NCI-H774 (cell line): ENCODE data around the gene POC1A.

Experiments used
- DNase-seq: peaks from one replicate; lab custom pipeline; 2025; lab: John Stamatoyannopoulos, UW

POC1A gene

GRCh38 chr3:52104684-52105640 is 49.3 kb downstream of the POC1A start:
- no peak for DNase-seq

- DNase-seq: no peak
Observed at GRCh38 chr3:52102934-52103333, 51.3 kb downstream of the POC1A start.

GRCh38 chr3:52099001-52099401 is 55.2 kb downstream of the POC1A start:
- DNase-seq: no peak

- no peak for DNase-seq
Observed at GRCh38 chr3:52097851-52098507, 56.2 kb downstream of the POC1A start.

GRCh38 chr3:52095990-52096775 is 58.0 kb downstream of the POC1A start:
- no peak for DNase-seq

- no peak for DNase-seq
Observed at GRCh38 chr3:52094571-52095485, 59.4 kb downstream of the POC1A start.

GRCh38 chr3:52093756-52094545 is 60.3 kb downstream of the POC1A start:
- DNase-seq: no peak

- DNase-seq: no peak
Observed at GRCh38 chr3:52092891-52093290, 61.3 kb downstream of the POC1A start.

- no peak for DNase-seq
Observed at GRCh38 chr3:52092271-52092660, 62.0 kb downstream of the POC1A start.

- no peak for DNase-seq
Observed at GRCh38 chr3:52091586-52092270, 62.5 kb downstream of the POC1A start.

GRCh38 chr3:52090933-52091468 is 63.2 kb downstream of the POC1A start:
- DNase-seq: no peak

- no peak for DNase-seq
Observed at GRCh38 chr3:52090131-52090932, 63.9 kb downstream of the POC1A start.

- no peak for DNase-seq
Observed at GRCh38 chr3:52089691-52090090, 64.5 kb downstream of the POC1A start.

GRCh38 chr3:52088445-52089367 is 65.5 kb downstream of the POC1A start:
- no peak for DNase-seq

GRCh38 chr3:52087731-52088130 is 66.5 kb downstream of the POC1A start:
- DNase-seq: no peak

GRCh38 chr3:52086976-52087663 is 67.1 kb downstream of the POC1A start:
- DNase-seq: no peak

- DNase-seq: no peak
Observed at GRCh38 chr3:52086461-52086860, 67.8 kb downstream of the POC1A start.
